AG20443 (cell line): ENCODE results near the gene CAMKMT.

ENCODE experiments used
- DNase-seq: peaks from one replicate; pipeline ENCODE4 v3.0.0; 2012; ENCODE audit warnings: low spot score, mixed read lengths

CAMKMT gene

GRCh38 chr2:44743473-44743872 is 381.7 kb downstream of the CAMKMT start:
- no peak for DNase-seq

GRCh38 chr2:44744961-44745892 is 383.5 kb downstream of the CAMKMT start:
- no peak for DNase-seq

- DNase-seq: no peak
These were observed 384.4 kb downstream of the CAMKMT start for GRCh38 chr2:44745922-44746766.

GRCh38 chr2:44746856-44747615 is 385.3 kb downstream of the CAMKMT start:
- DNase-seq: no peak

GRCh38 chr2:44747794-44748193 is 386.0 kb downstream of the CAMKMT start:
- DNase-seq: no peak

GRCh38 chr2:44751754-44752479 is 390.2 kb downstream of the CAMKMT start:
- no peak for DNase-seq

GRCh38 chr2:44752761-44753160 is 391.0 kb downstream of the CAMKMT start:
- DNase-seq: no peak

GRCh38 chr2:44753552-44754285 is 392.0 kb downstream of the CAMKMT start:
- peak; percentile 20 for DNase-seq

- no peak for DNase-seq
These were observed 396.8 kb downstream of the CAMKMT start for GRCh38 chr2:44758591-44758990.

GRCh38 chr2:44759823-44760222 is 398.1 kb downstream of the CAMKMT start:
- no peak for DNase-seq

- no peak for DNase-seq
These were observed 401.6 kb downstream of the CAMKMT start for GRCh38 chr2:44763275-44763782.

- DNase-seq: no peak
These were observed 404.5 kb downstream of the CAMKMT start for GRCh38 chr2:44766220-44766619.

GRCh38 chr2:44766777-44767176 is 405.0 kb downstream of the CAMKMT start:
- DNase-seq: no peak

GRCh38 chr2:44767691-44768090 is 405.9 kb downstream of the CAMKMT start:
- DNase-seq: no peak

- DNase-seq: no peak
These were observed 406.9 kb downstream of the CAMKMT start for GRCh38 chr2:44768438-44769236.

GRCh38 chr2:44769349-44770011 is 407.7 kb downstream of the CAMKMT start:
- DNase-seq: no peak

GRCh38 chr2:44770221-44771195 is 408.8 kb downstream of the CAMKMT start:
- no peak for DNase-seq

- DNase-seq: no peak
These were observed 409.8 kb downstream of the CAMKMT start for GRCh38 chr2:44771522-44771921.
